ENCODE data around the gene LCA5. TPM values are rescaled to one million over a fixed set of nuclear protein-coding genes. Genes with fewer than 3 reads are reported as not detected.

The LCA5 gene
- total RNA-seq, 2 donors from 2014 or later = 0.23 to 0.58 TPM

DNA sequence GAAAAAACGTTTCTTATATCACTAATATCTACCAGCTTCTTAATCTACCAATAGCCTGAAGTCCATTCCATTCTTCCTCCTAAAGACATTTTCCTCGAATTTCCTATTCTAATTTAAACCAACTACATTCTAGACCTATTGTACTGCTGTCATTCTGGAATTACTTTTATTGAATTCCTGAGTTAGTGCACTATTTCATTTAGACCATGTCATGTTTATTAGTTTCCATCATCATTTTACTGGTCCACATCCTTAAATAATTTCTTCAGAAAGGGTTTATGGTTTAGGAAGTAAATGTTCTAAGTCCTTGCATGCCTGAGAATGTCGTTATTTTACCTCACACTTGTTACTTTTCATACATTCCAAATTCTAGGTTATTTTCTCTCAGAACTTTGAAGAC is 13.2 kb downstream of the LCA5 start:
- Mint-ChIP-seq H3K27me3 (ENCODE audit: low read depth) (no peaks in the 10 kb centered on the region), H3K4me1 (ENCODE audit: low read depth) (no peaks in the 10 kb centered on the region), H3K9me3 (peaks cover 0 to under 1% of the 10 kb centered on the region in 2 donors), H3K4me3 (no peak overlapping the region), H3K27ac (no peak overlapping the region), H3K36me3 (ENCODE audit: insufficient read depth in 2 of 2) (no peaks in the 10 kb centered on the region)
- DNase-seq (no peak), ATAC-seq (replicated peaks in 1 of 2) (no peak)

DNA sequence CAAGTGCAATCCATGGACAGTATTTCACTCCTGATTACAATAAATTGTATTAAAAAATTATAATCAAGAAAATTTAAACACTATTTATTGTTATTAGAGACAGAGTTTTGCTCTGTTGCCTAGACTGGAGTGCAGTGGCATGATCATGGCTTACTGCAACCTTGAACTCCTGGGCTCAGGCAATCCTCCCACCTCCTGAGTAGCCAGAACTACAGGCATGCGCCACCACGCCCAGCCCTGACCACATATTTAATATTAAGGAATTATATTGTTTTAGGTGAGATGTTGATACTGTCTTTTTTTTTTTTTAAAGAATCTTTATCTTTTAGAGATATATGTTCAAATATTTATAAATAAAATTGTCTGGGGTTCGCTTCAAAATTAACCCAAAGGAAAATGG is 14.6 kb downstream of the LCA5 start:
- H3K4me3 Mint-ChIP-seq = no peak overlapping the region
- no peaks in the 10 kb centered on the region for H3K36me3 Mint-ChIP-seq (ENCODE audit: insufficient read depth in 2 of 2)
- ATAC-seq (replicated peaks in 1 of 2) (no peak), DNase-seq (no peak)
- H3K9me3 Mint-ChIP-seq = no peaks in the 10 kb centered on the region
- H3K27ac Mint-ChIP-seq = no peak overlapping the region
- no peaks in the 10 kb centered on the region for H3K27me3 Mint-ChIP-seq (ENCODE audit: low read depth)
- H3K4me1 Mint-ChIP-seq (ENCODE audit: low read depth) = no peaks in the 10 kb centered on the region

DNA sequence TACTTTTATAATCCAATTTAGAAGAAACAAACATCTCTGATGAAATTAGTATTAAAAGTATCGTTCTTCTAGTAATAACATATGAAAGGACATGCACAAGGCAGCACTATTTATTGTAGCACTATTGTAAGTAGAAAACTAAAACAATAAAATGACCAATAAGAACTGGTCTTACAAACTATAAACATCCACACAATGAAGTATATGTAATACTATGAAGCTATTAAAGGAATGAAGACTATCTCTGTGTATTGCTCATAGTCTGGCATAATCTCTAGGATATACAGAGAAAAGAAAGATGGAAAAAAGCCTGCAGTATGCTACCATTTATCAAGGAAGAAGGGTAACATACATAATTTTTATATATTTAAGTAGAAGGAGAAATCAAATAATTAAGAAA is 16.7 kb downstream of the LCA5 start:
- Mint-ChIP-seq H3K4me3 (no peak overlapping the region), H3K9me3 (no peaks in the 10 kb centered on the region), H3K4me1 (ENCODE audit: low read depth) (no peaks in the 10 kb centered on the region), H3K27me3 (ENCODE audit: low read depth) (no peaks in the 10 kb centered on the region), H3K36me3 (ENCODE audit: insufficient read depth in 2 of 2) (no peaks in the 10 kb centered on the region), H3K27ac (no peak overlapping the region)
- ATAC-seq (replicated peaks in 1 of 2) (no peak), DNase-seq (no peak)

DNA sequence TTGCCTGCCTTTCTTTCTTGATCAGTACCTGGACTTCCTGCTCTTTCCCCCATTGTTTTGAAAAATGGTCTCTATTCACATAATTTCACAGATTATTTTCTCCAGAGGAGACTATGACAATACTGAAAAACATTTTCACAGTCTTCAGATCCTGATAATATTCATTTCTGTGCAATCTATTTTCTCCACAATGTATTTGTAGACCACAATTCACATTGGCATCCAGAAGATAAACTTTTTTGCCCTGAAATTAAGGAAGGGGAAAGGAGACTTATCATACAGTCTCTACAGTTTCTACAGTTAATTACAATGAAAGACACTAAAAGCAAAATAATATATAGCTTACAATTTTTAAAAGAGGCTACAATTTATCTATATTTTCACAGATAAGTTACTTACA is 18.4 kb downstream of the LCA5 start:
- Mint-ChIP-seq H3K4me3 (no peak overlapping the region), H3K9me3 (no peaks in the 10 kb centered on the region), H3K4me1 (ENCODE audit: low read depth) (no peaks in the 10 kb centered on the region), H3K27ac (no peak overlapping the region), H3K36me3 (ENCODE audit: insufficient read depth in 2 of 2) (no peaks in the 10 kb centered on the region), H3K27me3 (ENCODE audit: low read depth) (no peaks in the 10 kb centered on the region)
- ATAC-seq (replicated peaks in 1 of 2) = no peak
- DNase-seq = no peak

DNA sequence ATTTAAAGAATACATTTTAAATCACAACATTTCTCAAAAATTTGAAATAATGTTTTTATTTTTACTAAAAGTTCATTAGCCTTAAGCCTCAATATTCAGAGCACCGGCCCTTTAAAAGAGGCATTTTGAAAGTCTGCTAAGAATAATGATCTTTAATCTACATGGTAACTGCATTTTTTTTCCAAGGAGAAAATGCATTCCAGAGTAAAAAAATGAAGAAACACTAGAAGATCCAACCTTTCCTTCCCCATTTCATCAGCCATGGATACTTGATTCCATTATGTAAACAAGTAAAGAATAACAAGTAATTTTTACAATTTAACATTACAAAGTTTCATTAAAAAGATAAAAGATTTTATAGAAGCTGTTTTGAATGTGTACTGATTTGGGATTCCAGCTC is 21.8 kb downstream of the LCA5 start:
- no peak for DNase-seq
- Mint-ChIP-seq H3K27ac (no peak overlapping the region), H3K4me3 (no peak overlapping the region), H3K4me1 (ENCODE audit: low read depth) (no peaks in the 10 kb centered on the region), H3K9me3 (no peaks in the 10 kb centered on the region), H3K27me3 (ENCODE audit: low read depth) (no peaks in the 10 kb centered on the region), H3K36me3 (ENCODE audit: insufficient read depth in 2 of 2) (no peaks in the 10 kb centered on the region)
- ATAC-seq (replicated peaks in 1 of 2) = no peak

DNA sequence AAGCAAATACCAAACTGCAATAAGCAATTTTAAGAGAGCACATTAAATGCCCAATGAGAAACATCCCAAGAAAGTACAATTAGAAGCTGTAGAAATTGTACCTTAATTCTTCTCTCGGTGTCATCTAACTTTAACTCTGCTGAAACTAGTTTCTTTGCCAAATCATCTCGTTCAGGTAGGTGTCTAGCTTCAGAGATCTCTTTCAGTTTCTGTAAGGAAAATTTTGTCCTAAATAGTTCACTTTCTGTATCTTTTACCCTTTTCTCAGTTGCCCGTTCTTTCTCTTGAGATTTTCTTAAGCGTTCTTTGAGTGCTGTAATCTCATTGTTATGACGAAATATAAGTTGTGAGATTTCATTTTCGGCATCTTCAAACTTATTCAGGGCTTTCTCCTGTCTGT is 24.1 kb downstream of the LCA5 start:
- Mint-ChIP-seq H3K4me1 (ENCODE audit: low read depth) (no peaks in the 10 kb centered on the region), H3K9me3 (no peaks in the 10 kb centered on the region), H3K4me3 (no peak overlapping the region), H3K36me3 (ENCODE audit: insufficient read depth in 2 of 2) (no peaks in the 10 kb centered on the region), H3K27me3 (ENCODE audit: low read depth) (no peaks in the 10 kb centered on the region), H3K27ac (no peak overlapping the region)
- DNase-seq = no peak
- ATAC-seq (replicated peaks in 1 of 2) = no peak

DNA sequence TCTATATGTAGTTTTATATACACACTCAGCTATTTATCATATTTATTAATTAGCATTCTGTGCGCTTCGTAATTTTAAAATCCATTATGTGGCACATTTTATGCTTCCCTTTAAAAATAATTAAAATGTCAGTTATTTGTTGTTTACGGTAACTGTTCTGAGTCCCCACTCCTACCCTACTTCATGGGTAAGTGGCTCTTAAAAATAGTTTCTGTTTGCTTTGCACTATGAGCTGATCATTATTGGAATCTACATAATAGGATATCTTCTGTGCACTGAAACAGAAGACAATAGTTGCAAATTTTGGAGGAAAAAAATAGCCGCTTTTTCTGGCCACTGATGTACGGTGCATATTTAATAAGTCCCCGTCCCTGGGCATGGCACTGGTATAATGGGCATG is 25.2 kb downstream of the LCA5 start:
- no peak overlapping the region for H3K27ac Mint-ChIP-seq
- H3K27me3 Mint-ChIP-seq (ENCODE audit: low read depth) = no peaks in the 10 kb centered on the region
- DNase-seq = no peak
- H3K4me1 Mint-ChIP-seq (ENCODE audit: low read depth) = no peaks in the 10 kb centered on the region
- ATAC-seq (replicated peaks in 1 of 2) = no peak
- H3K4me3 Mint-ChIP-seq = no peak overlapping the region
- no peaks in the 10 kb centered on the region for H3K36me3 Mint-ChIP-seq (ENCODE audit: insufficient read depth in 2 of 2)
- H3K9me3 Mint-ChIP-seq = no peaks in the 10 kb centered on the region

DNA sequence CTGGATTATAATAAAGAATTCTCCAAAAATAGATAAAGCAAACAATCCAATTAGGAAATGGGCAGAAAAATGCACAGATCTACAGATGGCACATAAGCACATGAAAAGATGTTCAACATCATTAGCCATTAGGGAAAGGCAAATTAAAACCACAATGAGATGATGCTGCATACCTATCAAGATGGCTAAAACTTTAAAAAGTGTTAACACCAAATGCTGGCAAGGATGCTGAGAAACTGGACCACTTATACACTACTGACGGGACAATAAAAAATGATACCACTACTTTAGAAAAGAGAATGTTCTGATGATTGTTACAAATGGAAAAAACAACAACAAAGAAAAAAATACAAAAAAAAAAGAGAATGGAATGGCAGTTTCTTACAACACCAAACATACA is 26.5 kb downstream of the LCA5 start:
- H3K36me3 Mint-ChIP-seq (ENCODE audit: insufficient read depth in 2 of 2) = no peaks in the 10 kb centered on the region
- no peaks in the 10 kb centered on the region for H3K4me1 Mint-ChIP-seq (ENCODE audit: low read depth)
- DNase-seq (no peak), ATAC-seq (replicated peaks in 1 of 2) (no peak)
- no peaks in the 10 kb centered on the region for H3K9me3 Mint-ChIP-seq
- H3K27me3 Mint-ChIP-seq (ENCODE audit: low read depth) = no peaks in the 10 kb centered on the region
- H3K4me3 Mint-ChIP-seq = no peak overlapping the region
- no peak overlapping the region for H3K27ac Mint-ChIP-seq

DNA sequence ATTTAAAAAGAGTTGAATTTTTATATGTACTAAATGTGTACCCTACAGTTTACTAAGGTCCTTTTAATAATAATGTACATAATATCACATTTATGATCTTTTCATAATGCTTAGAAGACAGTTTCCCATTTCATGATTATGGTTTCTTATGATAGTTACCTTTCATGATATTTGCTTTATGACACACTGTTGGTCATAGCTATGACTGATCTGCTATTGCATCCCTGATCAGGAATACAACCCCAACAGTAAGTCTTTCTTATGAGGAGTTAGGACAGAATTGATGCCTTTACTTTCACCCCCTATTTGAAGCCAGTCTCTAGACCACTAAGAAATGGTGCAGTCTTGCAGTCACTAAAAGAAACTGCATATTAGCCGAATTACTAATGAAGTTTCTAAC is 31.0 kb downstream of the LCA5 start:
- ATAC-seq (replicated peaks in 1 of 2) (no peak), DNase-seq (no peak)
- Mint-ChIP-seq H3K4me1 (ENCODE audit: low read depth) (no peaks in the 10 kb centered on the region), H3K27ac (no peak overlapping the region), H3K9me3 (no peaks in the 10 kb centered on the region), H3K27me3 (ENCODE audit: low read depth) (no peaks in the 10 kb centered on the region), H3K4me3 (no peak overlapping the region), H3K36me3 (ENCODE audit: insufficient read depth in 2 of 2) (no peaks in the 10 kb centered on the region)

DNA sequence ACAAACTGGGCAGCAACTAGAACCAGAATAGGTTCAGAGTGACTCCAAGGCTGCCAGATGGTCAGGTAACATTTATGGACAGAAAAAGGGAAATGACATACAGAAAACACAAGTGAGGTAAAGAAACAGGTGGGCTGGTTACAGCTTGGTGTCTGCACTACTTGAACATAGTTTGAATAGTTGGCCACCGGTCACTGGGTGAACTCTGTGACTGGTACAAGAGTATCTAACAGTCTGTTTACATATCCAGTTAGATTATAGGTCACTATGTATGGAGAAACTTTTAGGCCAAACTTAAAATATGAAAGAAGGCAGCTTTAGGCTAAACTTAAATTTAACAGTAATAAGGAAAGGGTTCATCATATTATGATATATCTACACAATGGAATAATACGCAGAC is 32.9 kb downstream of the LCA5 start:
- no peak overlapping the region for H3K27ac Mint-ChIP-seq
- H3K27me3 Mint-ChIP-seq (ENCODE audit: low read depth) = no peaks in the 10 kb centered on the region
- no peaks in the 10 kb centered on the region for H3K9me3 Mint-ChIP-seq
- DNase-seq (no peak), ATAC-seq (replicated peaks in 1 of 2) (no peak)
- no peaks in the 10 kb centered on the region for H3K4me1 Mint-ChIP-seq (ENCODE audit: low read depth)
- H3K36me3 Mint-ChIP-seq (ENCODE audit: insufficient read depth in 2 of 2) = no peaks in the 10 kb centered on the region
- H3K4me3 Mint-ChIP-seq = no peak overlapping the region

DNA sequence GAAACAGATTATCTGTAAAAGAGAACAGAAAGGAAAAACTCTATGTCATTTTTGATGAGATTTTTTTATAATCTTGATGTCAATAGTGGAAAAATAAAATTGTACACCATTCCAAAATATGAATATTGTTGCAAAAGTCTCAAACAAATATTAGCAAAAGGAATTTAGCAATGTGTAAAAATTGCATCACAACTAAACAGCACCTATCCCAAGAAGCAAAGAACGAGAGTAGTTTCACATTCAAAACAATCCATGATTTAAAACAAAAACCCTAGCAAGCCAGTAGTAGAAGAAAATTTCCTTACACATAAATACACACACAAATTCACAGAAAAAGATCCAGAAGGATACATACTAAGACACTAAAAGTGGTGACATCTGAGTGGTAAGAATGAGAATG is 38.4 kb downstream of the LCA5 start:
- Mint-ChIP-seq H3K27me3 (ENCODE audit: low read depth) (no peaks in the 10 kb centered on the region), H3K9me3 (no peaks in the 10 kb centered on the region), H3K27ac (no peak overlapping the region), H3K36me3 (ENCODE audit: insufficient read depth in 2 of 2) (no peaks in the 10 kb centered on the region), H3K4me1 (ENCODE audit: low read depth) (no peaks in the 10 kb centered on the region), H3K4me3 (no peak overlapping the region)
- ATAC-seq (replicated peaks in 1 of 2) (no peak), DNase-seq (no peak)

DNA sequence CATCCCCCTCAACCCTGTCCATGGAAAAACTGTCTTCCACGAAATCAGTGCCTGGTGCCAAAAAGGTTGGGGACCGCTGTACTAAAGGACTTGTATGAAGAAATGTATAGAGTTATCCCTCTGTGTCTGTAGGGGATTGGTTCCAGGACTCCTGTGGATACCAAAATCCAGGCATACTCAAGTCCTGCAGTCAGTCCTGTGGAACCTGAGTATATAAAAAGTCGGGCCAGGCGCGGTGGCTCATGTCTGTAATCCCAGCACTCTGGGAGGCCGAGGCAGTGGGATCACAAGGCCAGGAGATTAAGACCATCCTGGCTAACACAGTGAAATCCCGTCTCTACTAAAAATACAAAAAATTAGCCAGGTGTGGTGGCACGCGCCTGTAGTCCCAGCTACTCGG is 42.0 kb downstream of the LCA5 start:
- Mint-ChIP-seq H3K4me1 (ENCODE audit: low read depth) (no peaks in the 10 kb centered on the region), H3K36me3 (ENCODE audit: insufficient read depth in 2 of 2) (no peaks in the 10 kb centered on the region), H3K27ac (no peak overlapping the region), H3K4me3 (no peak overlapping the region), H3K27me3 (ENCODE audit: low read depth) (no peaks in the 10 kb centered on the region), H3K9me3 (no peaks in the 10 kb centered on the region)
- no peak for ATAC-seq (replicated peaks in 1 of 2)
- no peak for DNase-seq

DNA sequence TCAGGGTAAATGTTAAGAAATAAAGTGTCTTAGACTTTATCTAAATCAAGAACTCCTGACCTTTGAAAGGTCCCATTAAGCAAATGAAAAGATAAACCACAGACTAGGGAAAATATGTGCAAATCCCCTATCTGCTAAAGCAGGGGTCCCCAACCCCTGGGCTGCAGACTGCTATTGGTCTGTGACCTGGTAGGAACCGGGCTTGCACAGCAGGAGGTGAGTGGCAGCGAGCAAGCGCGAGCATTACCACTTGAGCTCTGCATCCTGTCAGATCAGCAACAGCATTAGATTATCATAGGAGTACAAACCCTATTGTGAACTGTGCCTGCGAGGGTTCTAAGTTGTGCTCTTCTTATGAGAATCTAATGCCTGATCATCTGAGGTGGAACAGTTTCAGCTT is 42.4 kb downstream of the LCA5 start:
- no peaks in the 10 kb centered on the region for H3K4me1 Mint-ChIP-seq (ENCODE audit: low read depth)
- ATAC-seq (replicated peaks in 1 of 2) = no peak
- H3K27ac Mint-ChIP-seq = no peak overlapping the region

DNA sequence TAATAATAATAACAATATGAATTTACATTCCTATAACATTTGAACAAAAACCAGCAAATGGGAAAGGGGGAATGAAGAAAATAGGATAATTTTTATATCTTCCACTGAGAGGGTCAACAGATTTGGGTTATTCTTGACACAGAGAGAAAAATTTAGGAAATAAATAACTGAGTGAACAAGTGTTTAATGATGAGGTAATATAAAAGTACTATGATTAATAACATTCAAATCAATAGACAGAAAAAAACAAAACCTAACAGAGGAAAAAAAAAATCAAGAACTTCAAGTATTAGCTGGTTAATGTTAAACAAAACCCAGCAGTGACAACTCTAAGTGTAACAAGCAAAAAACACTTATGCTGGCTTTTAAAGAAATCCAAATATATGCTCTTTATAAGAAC is 66.5 kb downstream of the LCA5 start:
- Mint-ChIP-seq H3K27me3 (ENCODE audit: low read depth) (peaks cover 8% of the 10 kb centered on the region), H3K4me1 (ENCODE audit: low read depth) (no peaks in the 10 kb centered on the region)

More for the DNA sequence above, 42.4 kb downstream of the LCA5 start:
- H3K27me3 Mint-ChIP-seq (ENCODE audit: low read depth) = no peaks in the 10 kb centered on the region
- no peaks in the 10 kb centered on the region for H3K9me3 Mint-ChIP-seq
- H3K4me3 Mint-ChIP-seq = no peak overlapping the region
- no peaks in the 10 kb centered on the region for H3K36me3 Mint-ChIP-seq (ENCODE audit: insufficient read depth in 2 of 2)
- DNase-seq = no peak

More for the DNA sequence above, 66.5 kb downstream of the LCA5 start:
- no peak overlapping the region for H3K4me3 Mint-ChIP-seq
- ATAC-seq (replicated peaks in 1 of 2) (no peak), DNase-seq (no peak)
- H3K27ac Mint-ChIP-seq = no peak overlapping the region
- no peaks in the 10 kb centered on the region for H3K36me3 Mint-ChIP-seq (ENCODE audit: insufficient read depth in 2 of 2)
- H3K9me3 Mint-ChIP-seq = no peaks in the 10 kb centered on the region

All from activated T-cell treated with anti-CD3 and anti-CD28 coated beads, Interleukin-2, amount 50 U/mL, for 72 hours (primary cell).